Ovary (tissue), 3 donors: ENCODE results near the gene MAD1L1.

Experiments
- EP300 ChIP-seq: sonication (generic); formaldehyde crosslinking; IDR thresholded peaks from one replicate; pipeline ENCODE4 v1.6.1; 2017; ENCODE audit warnings: antibody characterized with exemption
- POLR2A ChIP-seq: fragments of 450-650 bp; IDR thresholded peaks from one replicate; pipeline ENCODE4 v1.6.1; 2017; ENCODE audit warnings: antibody characterized with exemption, mild to moderate bottlenecking, moderate library complexity
- TF ChIP-seq, protein P1 (sequence below), 3 donors: fragments of 450-650 bp in 2 of 3; fragments of 200-600 bp in 1 of 3; IDR thresholded peaks; one replicate each; pipeline versions ENCODE4 v1.5.1 to v1.8.0; 2016 to 2022; ENCODE audit warnings: antibody characterized with exemption in 3 of 3, mild to moderate bottlenecking in 1 of 3
- donor health status: DM: no; HTN: no; CAD: no.

DNA sequence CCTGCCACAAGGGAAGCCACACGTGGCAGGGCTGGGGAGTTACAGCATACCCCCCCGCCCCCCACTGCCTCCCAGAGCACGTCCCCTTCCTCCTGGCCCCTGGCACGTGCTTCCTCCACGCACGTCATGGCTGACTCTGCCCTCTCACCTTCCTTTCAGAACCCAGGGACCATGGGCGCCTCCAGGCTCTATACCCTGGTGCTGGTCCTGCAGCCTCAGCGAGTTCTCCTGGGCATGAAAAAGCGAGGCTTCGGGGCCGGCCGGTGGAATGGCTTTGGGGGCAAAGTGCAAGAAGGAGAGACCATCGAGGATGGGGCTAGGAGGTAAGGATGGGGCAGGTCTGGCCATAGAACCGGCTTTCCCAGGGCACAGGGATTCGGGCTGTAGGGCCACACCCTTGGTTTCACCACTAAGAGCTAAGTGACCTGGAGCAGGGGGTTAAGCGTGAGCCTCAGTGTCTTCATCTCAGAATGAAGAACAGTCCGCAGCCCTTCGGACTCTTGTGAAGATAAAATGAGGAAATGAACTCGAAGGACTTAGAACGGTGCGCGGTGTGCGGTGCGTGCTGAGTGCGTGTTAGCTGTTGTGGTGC, 11.8 kb upstream of the MAD1L1 start:
- TF ChIP-seq POLR2A (no peak), EP300 (no peak)
- TF ChIP-seq, protein P1, sequence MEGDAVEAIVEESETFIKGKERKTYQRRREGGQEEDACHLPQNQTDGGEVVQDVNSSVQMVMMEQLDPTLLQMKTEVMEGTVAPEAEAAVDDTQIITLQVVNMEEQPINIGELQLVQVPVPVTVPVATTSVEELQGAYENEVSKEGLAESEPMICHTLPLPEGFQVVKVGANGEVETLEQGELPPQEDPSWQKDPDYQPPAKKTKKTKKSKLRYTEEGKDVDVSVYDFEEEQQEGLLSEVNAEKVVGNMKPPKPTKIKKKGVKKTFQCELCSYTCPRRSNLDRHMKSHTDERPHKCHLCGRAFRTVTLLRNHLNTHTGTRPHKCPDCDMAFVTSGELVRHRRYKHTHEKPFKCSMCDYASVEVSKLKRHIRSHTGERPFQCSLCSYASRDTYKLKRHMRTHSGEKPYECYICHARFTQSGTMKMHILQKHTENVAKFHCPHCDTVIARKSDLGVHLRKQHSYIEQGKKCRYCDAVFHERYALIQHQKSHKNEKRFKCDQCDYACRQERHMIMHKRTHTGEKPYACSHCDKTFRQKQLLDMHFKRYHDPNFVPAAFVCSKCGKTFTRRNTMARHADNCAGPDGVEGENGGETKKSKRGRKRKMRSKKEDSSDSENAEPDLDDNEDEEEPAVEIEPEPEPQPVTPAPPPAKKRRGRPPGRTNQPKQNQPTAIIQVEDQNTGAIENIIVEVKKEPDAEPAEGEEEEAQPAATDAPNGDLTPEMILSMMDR (IDR thresholded peaks at IDR 0.05), result no peak
